ENCODE results near the gene HMGN1.

Gene HMGN1

DNA sequence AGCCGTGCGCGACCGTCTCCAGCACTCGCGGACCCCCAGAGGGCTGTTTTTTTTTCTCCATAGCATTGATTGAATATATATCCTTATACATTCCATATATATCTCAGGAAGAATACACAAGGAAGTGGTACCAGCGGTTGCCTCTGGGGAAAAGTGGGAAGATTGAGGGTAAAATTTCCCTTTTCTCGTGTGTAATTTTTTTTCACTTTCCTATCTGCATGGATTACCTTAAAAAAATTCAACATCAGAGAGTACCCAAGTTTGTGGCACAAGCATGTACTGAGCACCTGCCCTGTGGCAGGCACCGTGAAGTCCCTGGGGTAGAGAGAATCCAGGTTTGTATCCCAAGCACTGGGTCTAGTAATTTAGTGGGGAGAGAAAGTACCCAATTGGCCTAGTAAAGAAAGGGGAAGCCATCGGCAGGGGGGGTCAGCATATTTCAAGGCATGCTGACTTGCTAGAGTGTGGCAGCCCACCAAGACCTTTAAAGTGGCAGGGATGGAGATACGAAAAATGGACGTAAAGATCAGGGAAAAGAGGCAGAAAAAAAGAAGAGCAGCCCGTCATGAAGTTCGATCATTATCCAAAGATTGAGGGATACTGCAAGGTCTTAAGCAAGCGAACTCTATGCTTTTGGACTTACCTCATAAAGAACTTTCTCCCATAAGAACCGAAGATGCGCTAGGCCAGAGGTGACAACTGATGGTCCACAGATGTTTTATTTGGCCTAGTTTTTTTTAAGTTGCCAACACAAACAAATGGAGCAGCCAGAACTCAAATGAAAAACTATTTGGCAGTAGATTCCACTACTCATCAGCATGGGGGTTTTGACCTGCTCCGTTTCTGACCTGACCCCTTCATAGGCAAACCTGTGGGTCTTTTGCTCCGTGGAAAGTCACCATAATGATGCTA is 1.5 kb upstream of the HMGN1 start:
- DNase-seq (ENCODE audit: extremely low read depth, low read depth): no peak
- TF ChIP-seq, protein P1, sequence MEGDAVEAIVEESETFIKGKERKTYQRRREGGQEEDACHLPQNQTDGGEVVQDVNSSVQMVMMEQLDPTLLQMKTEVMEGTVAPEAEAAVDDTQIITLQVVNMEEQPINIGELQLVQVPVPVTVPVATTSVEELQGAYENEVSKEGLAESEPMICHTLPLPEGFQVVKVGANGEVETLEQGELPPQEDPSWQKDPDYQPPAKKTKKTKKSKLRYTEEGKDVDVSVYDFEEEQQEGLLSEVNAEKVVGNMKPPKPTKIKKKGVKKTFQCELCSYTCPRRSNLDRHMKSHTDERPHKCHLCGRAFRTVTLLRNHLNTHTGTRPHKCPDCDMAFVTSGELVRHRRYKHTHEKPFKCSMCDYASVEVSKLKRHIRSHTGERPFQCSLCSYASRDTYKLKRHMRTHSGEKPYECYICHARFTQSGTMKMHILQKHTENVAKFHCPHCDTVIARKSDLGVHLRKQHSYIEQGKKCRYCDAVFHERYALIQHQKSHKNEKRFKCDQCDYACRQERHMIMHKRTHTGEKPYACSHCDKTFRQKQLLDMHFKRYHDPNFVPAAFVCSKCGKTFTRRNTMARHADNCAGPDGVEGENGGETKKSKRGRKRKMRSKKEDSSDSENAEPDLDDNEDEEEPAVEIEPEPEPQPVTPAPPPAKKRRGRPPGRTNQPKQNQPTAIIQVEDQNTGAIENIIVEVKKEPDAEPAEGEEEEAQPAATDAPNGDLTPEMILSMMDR (IDR thresholded peaks at IDR 0.05; ENCODE audit: low read depth, low read length): no peak

DNA sequence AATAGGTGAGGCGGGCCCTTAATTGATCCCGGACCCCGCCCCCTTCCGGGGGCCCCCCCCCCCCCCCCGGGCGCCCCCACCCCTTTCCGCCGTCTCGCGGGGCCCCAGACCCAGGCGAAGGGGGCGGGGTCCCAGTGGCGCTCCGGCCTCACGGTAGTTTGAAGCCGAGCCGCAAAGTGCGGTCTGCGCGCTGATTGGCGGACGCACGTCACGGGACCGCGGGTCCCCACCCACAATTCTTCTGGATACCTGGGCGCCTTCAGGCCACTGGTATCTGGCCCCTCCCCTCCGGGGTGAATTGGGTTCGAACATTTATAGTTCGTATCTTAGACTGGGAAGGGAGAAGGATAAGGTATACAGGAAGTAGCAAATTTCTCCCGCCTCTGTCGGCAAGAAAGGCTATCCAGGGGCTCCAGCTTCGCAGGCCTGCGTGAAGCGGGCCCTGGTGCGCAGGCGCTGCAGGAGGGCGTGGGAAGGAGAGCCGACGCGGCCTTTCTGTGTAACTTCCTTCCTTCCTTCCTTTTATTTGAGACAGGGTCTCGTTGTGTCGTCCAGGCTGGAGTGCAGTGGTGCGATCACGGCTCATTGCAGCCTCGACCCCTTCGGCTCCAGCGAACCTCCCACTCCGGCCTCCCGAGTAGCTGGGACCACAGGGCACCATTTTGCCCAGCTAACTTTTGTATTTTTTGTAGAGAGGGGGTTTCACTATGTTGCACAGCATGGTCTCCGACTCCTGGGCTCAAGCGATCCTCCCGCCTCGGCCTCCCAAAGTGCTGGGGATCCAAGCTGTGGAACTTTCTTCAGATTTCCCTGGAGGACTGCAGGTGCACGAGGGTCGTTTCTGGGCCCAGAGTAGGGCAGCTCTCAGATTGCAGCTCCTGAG is 564 bp upstream of the HMGN1 start:
- TF ChIP-seq, protein P1 (IDR thresholded peaks at IDR 0.05; ENCODE audit: low read depth, low read length): no peak
- peak; percentile 85 for DNase-seq (ENCODE audit: extremely low read depth, low read depth)

DNA sequence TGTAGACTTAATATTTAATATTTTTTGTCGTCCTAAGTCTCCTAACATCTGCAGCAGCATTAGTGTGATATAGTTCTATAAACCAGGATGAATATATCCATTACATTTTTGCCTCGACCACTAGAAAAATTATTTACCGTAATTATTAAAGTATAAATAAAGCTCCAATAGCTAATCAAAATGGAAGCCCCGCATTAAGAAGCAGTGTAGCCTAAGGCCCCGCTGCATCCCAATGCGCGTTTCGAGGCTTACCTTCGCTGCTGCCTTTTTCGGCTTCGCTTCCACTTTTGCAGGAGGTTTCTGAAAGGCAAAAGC is 891 bp downstream of the HMGN1 start:
- DNase-seq (ENCODE audit: extremely low read depth, low read depth): no peak
- TF ChIP-seq, protein P1 (IDR thresholded peaks at IDR 0.05; ENCODE audit: low read depth, low read length): no peak

DNA sequence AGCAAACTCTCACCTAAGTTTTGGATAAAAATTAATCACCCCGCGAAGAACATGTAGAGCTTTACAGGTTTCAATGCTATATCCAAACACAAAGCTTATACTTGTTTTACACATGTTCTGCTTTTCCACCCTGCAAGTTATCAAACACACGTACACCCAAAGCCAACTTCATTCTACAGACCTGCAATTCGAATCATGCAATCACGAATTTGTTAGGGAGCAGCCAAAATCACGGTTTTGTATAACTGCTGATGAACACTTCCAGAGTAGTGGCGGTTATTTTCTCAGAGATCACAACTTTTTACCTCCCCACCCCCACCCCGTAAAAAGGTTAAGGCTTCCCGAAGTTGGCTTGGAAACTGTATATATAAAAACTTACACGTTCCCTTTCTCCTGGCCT is 1.4 kb downstream of the HMGN1 start:
- TF ChIP-seq, protein P1 (IDR thresholded peaks at IDR 0.05; ENCODE audit: low read depth, low read length): no peak
- no peak for DNase-seq (ENCODE audit: extremely low read depth, low read depth)

DNA sequence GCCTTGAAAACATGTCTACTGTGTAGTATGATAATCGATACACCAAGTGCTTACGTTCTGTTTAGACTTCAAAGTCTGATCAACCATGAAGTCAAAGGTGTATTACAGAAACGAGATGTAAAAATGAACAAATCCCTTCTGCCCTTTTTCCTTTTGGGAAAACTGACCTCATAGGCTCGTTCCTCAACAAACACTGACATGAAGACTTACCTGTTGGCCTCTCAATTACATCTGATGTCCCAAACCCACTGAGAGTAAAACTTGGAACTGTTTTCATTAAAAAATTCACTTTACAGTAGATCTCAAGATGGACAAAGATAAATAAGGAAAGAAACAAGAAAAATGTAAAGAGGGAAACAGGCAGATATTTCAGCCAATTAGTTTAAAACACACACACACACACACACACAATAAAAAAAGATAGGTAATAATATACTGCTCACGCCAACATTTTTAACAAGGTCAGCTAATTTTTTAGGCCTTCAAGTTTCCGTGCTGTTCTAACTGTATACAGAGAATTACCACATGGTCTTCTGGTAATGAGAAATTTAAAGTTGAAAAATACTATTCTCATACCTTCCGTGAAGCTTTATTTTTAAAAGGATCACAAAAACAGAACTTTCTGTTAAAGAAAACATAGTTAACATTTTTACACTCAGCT is 2.1 kb downstream of the HMGN1 start:
- TF ChIP-seq, protein P1 (IDR thresholded peaks at IDR 0.05; ENCODE audit: low read depth, low read length): no peak
- DNase-seq (ENCODE audit: extremely low read depth, low read depth): no peak

DNA sequence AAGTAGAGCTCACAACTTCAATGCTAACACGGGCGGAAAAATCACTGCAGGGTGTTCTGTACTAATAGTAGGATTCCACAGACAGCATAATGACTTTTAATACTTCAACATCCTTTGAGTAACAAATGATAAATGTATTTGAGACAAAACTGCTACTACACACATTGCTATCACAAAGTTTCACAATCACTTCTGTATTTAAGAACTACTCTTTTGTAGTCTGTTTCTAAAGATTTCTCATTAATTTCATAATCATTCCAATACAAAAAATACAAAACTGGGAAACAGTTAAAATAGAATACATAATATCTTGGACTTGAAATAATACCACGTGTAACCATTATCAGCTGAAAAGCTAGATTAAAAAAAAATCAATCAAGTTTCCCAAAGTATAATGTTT is 2.7 kb downstream of the HMGN1 start:
- TF ChIP-seq, protein P1 (IDR thresholded peaks at IDR 0.05; ENCODE audit: low read depth, low read length): no peak
- DNase-seq (ENCODE audit: extremely low read depth, low read depth): no peak

Data from AG09319 (cell line).